GM19452 (cell line): ENCODE measurements around the gene SLC39A11.
"Not testable (repeated sequence)": the region's sequence is repeated elsewhere in the genome, so short reads cannot be mapped to it uniquely, and the experiment has no call there.

Experiments
- ATAC-seq: cut with Tn5 transposase; IDR thresholded peaks from one replicate; pipeline ENCODE4 v1.9.1; 2021; ENCODE audit not compliant: unreplicated experiment

SLC39A11 gene

GRCh38 chr17:72804949-72805707 lies 287.4 kb downstream of the SLC39A11 start:
- ATAC-seq: no peak

GRCh38 chr17:72802726-72803125 lies 289.8 kb downstream of the SLC39A11 start:
- ATAC-seq: no peak

DNA sequence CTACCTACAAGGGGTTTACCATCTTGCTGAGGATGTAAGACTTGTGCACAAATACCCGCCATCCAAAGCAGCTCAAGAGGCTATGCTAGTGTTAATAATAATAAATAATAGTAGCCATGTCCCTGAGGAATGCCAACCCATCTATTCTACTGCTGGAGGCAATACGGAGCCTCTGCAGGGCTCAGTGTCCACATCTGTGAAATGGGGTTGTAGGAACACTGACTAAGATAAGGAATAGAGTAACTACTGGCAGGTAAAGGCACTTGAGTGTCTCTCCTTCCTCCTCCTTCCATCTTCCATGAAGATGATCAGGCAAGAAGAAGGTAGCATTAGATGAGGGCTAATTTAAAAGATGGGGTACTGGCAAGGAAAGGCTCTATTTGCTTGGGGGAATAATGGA lies 295.3 kb downstream of the SLC39A11 start:
- no peak for ATAC-seq

GRCh38 chr17:72795941-72796340 lies 296.5 kb downstream of the SLC39A11 start:
- ATAC-seq: no peak

DNA sequence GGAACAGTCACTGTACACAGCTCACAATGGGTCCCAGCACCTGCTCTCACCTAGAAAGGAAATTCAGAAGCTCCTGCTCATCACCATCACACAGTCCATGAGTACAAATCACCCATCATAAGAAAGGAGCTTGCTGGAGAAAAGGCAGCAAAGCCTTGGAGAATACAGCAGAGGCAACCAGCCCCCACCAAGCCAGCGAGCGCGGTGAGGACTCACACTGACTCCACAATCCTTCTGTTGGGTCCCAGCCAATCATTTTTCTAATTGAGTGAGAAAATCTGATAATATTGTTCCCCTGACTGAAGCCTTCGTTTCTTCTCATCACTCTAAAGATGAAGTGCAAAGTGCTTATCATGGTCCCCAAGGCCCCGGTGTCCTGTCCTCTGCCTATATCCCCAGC lies 298.3 kb downstream of the SLC39A11 start:
- no peak for ATAC-seq

DNA sequence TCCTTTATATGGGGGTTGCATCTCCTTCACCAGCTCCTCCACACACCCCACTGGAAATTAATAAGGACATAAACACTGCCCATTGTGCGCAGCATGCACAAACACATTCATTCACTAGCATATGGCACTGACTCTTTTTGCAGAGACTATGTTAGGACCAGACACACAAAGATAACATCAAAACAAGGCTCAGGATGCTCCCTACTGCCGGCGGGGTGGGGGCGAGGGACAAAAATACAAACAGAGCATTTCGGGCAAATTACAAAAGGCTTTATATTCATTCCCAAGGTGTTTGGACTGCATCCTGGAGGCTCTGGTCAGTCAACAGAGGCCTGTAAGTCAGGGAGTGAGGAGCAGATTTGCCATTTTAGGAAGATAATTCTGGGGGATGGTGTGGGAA lies 299.7 kb downstream of the SLC39A11 start:
- no peak for ATAC-seq

GRCh38 chr17:72790190-72790589 lies 302.3 kb downstream of the SLC39A11 start:
- ATAC-seq: no peak

GRCh38 chr17:72789711-72790110 lies 302.8 kb downstream of the SLC39A11 start:
- ATAC-seq: no peak

DNA sequence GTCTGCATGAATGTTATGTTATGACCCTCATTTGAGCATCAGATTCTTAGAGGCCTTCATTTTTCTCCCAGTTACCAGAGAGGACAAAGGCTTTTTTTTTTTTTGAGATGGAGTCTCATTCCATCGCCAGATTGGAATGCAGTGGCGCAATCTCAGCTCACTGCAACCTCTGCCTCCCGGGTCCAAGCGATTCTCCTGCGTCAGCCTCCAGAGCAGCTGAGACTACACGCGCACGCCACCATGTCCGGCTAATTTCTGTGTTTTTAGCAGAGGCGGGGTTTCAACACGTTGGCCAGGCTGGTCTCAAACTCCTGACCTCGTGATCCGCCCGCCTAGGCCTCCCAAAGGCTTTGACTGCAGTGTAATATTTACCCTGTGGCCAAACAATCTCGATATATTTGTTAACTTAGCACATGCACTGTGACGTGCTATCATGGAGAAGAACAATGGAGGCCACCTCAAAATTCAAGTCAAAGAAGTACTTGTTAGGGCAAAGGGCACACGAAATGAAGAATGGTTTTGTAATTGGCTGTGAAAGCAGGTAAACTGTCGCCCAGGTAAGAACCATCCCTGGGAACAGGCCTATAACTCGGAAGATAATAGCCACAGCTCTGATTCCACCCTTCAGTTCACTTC lies 303.4 kb downstream of the SLC39A11 start:
- ATAC-seq: no peak

DNA sequence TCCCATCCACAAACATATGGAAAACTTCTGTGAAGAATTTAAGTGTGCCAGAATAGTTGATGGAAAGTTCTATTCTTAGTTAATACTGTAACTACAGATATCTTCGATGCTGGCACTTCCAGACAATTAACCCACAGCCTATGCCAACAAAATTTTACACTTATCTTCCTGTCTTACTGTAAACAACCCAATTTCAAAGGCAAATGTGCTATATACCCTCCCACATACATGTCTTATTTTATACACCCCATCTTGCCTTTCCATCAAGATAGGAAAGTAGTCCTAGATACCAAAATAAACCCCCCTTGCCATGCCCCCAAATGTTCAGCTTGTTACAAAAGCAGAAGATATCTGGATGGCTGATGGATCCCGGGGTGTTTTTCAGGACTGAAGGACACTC lies 306.3 kb downstream of the SLC39A11 start:
- ATAC-seq: no peak

- no peak for ATAC-seq
Observed at GRCh38 chr17:72782985-72783701, 309.3 kb downstream of the SLC39A11 start.

- not testable (repeated sequence) for ATAC-seq
Observed at GRCh38 chr17:72782437-72782836, 310.1 kb downstream of the SLC39A11 start.

GRCh38 chr17:72778169-72779151 lies 314.0 kb downstream of the SLC39A11 start:
- no peak for ATAC-seq

- ATAC-seq: no peak
Observed at GRCh38 chr17:72775919-72776318, 316.6 kb downstream of the SLC39A11 start.

DNA sequence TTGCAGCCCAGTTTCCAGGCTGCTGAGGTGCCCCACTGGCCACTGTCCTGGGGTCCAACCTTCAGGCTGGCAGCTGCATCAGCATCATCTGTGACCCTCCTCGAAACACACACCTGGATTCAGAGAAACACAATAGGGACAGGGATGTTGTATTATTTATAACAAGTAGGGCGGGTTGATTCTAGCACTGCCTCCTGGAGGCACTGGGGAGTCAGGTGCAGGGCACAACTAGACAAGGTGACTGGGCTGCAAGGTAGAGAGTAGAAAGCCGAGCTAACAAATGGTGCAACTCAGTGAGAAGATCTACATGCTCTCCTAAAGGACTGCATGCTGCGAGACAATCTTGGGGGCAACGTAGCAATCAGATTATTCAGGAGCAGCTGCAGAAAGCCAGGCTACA lies 317.3 kb downstream of the SLC39A11 start:
- no peak for ATAC-seq

- no peak for ATAC-seq
Observed at GRCh38 chr17:72774236-72774635, 318.3 kb downstream of the SLC39A11 start.

DNA sequence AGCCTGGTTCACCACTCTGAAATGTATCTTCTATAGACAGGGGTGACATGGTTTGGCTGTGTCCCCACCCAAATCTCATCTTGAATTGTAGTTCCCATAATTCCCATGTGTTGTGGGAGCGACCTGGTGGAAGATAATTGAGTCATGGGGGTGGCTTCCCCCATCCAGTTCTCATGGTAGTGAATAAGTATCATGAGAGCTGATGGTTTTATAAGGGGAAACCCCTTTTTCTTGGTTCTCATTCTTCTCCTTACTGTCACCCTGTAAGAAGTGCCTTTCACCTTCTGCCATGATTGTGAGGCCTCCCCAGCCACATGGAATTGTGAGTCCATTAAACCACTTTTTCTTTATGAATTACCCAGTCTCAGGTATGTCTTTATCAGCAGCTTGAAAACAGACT lies 319.3 kb downstream of the SLC39A11 start:
- not testable (repeated sequence) for ATAC-seq

DNA sequence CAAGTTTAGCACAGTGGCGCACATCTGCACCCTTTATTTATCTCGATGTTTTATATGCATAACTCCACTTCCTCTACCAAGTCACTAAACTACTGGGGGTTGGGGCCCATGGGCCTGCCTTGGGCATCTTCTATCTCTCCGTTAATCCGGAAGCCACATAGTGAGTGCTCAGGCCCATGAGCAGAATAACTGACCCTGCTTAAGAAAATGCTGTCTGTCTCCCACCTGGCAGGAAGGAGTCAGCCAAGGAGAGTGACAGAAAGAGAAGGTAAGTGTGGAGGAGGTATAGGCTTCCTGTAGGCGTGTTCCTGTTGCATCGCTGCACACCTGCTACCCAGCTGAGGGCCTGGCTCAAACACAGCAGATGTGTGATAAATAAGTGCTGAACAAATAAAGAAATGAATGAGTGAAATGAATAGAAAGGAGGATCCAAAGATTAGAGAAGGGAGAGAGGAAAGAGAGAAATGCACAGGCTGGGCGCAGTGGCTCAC lies 320.1 kb downstream of the SLC39A11 start:
- ATAC-seq: no peak

- no peak for ATAC-seq
Observed at GRCh38 chr17:72771734-72772133, 320.8 kb downstream of the SLC39A11 start.

- no peak for ATAC-seq
Observed at GRCh38 chr17:72766761-72767356, 325.6 kb downstream of the SLC39A11 start.
